HL-60 (cell line): ENCODE measurements around the gene CDH23.

Source experiments
- CTCF ChIP-seq: IDR thresholded peaks from one replicate; pipeline ENCODE4 v1.5.1; 2011; ENCODE audit warnings: low read length, control low read depth, inconsistent platforms; ENCODE audit not compliant: insufficient read depth
- GABPA ChIP-seq: IDR thresholded peaks from 2 replicates; pipeline ENCODE4 v1.6.1; 2012; ENCODE audit warnings: low read depth
- POLR2AphosphoS5 ChIP-seq: IDR thresholded peaks from 2 replicates; pipeline ENCODE4 v1.6.1; 2012; ENCODE audit warnings: low read depth
- REST ChIP-seq: IDR thresholded peaks from 2 replicates; pipeline ENCODE4 v1.6.1; 2012; ENCODE audit warnings: low read depth; ENCODE audit not compliant: insufficient replicate concordance
- SPI1 ChIP-seq: IDR thresholded peaks from 2 replicates; pipeline ENCODE4 v1.6.1; 2012; ENCODE audit warnings: low read depth, mild to moderate bottlenecking, borderline replicate concordance

- TF ChIP-seq CTCF (no peak), REST (no peak), POLR2AphosphoS5 (no peak), SPI1 (no peak), GABPA (no peak)
Measured at GRCh38 chr10:71677261-71677660, 280.5 kb downstream of the CDH23 start.
